Measurements from ENCODE around the gene PHACTR1.

The PHACTR1 gene

GRCh38 chr6:13166269-13166668 is 449.7 kb downstream of the PHACTR1 start:
- no peak for DNase-seq (ENCODE audit: low read depth in 1 of 2, low spot score in 1 of 2)
- Histone ChIP-seq H3K27ac (replicated peaks) (no peak overlapping the region), H3K4me3 (replicated peaks; ENCODE audit: insufficient read depth, low read length) (no peak overlapping the region), H3K27me3 (ENCODE audit: insufficient read depth, poor library complexity, severe bottlenecking) (no peaks in the 10 kb centered on the region)
- TF ChIP-seq CTCF (IDR thresholded peaks at IDR 0.05; ENCODE audit: insufficient read depth, low read length) (no peak), REST (IDR thresholded peaks at IDR 0.05; ENCODE audit: insufficient replicate concordance, low read depth) (no peak), POLR2AphosphoS5 (IDR thresholded peaks at IDR 0.05; ENCODE audit: low read depth) (no peak), SPI1 (IDR thresholded peaks at IDR 0.05; ENCODE audit: borderline replicate concordance, low read depth) (no peak), GABPA (IDR thresholded peaks at IDR 0.05; ENCODE audit: low read depth) (no peak)

- Histone ChIP-seq H3K27ac (replicated peaks) (no peak overlapping the region), H3K4me3 (replicated peaks; ENCODE audit: insufficient read depth, low read length) (no peak overlapping the region), H3K27me3 (ENCODE audit: insufficient read depth, poor library complexity, severe bottlenecking) (no peaks in the 10 kb centered on the region)
- no peak for TF ChIP-seq POLR2AphosphoS5 (IDR thresholded peaks at IDR 0.05; ENCODE audit: low read depth)
- TF ChIP-seq REST (IDR thresholded peaks at IDR 0.05; ENCODE audit: insufficient replicate concordance, low read depth), result no peak
- no peak for TF ChIP-seq CTCF (IDR thresholded peaks at IDR 0.05; ENCODE audit: insufficient read depth, low read length)
- no peak for DNase-seq (ENCODE audit: low read depth in 1 of 2, low spot score in 1 of 2)
These were observed 450.3 kb downstream of the PHACTR1 start for GRCh38 chr6:13166916-13167315.

- Histone ChIP-seq H3K27ac (replicated peaks) (no peak overlapping the region), H3K27me3 (ENCODE audit: insufficient read depth, poor library complexity, severe bottlenecking) (no peaks in the 10 kb centered on the region), H3K4me3 (replicated peaks; ENCODE audit: insufficient read depth, low read length) (no peak overlapping the region)
- TF ChIP-seq GABPA (IDR thresholded peaks at IDR 0.05; ENCODE audit: low read depth) (no peak), REST (IDR thresholded peaks at IDR 0.05; ENCODE audit: insufficient replicate concordance, low read depth) (no peak), CTCF (IDR thresholded peaks at IDR 0.05; ENCODE audit: insufficient read depth, low read length) (no peak), POLR2AphosphoS5 (IDR thresholded peaks at IDR 0.05; ENCODE audit: low read depth) (no peak), SPI1 (IDR thresholded peaks at IDR 0.05; ENCODE audit: borderline replicate concordance, low read depth) (no peak)
- DNase-seq (ENCODE audit: low read depth in 1 of 2, low spot score in 1 of 2), result no peak
These were observed 455.7 kb downstream of the PHACTR1 start for GRCh38 chr6:13172291-13172690.
